ENCODE measurements around the gene PDCD1.

Gene PDCD1

GRCh38 chr2:241896746-241897201 lies 38.1 kb upstream of the PDCD1 start:
- TF ChIP-seq CTCF (IDR thresholded peaks at IDR 0.05): no peak

DNA sequence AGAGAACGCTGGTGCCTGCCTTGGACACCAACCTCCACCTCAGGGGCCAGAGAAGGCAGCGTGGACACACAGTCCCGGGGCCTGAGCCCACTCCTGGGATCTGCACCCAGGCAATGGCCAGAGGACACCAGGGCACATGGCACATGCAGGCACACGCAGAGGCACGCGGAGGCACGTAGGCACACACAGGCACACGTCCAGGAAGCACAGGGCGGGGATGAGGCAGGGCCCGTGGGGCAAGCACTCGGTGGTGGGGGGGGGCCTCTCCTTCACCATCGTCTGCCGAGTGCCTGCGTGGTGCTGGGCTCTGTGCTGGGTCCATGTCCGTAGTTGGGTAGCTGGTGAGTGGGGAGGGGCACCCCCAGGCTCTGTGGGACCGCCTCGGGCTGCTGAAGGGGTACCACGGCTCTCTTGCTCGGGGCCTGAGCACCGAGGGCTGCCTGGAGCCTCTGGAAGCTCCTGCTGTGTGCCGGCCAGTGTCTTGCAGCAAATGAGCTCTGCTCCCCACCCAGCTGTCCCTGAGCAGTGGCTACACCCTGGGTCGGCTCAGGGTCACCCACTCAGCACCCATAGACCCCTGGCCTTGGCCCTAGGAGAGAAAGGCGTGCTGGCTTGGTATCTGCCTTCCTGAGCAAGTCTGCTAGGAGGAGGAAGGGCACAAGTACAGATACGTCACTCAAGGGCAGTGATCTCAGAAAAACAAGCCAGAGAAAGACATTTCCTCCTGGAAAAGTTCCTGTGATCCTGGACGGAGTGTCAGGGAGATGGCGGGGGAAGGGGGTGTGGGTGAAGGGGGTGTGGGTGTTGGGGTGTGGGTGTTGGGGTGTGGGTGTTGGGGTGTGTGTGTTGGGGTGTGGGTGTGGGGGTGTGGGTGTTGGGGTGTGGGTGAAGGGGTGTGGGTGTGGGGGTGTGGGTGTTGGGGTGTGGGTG lies 37.3 kb upstream of the PDCD1 start:
- TF ChIP-seq CTCF (IDR thresholded peaks at IDR 0.05): no peak

- TF ChIP-seq CTCF (IDR thresholded peaks at IDR 0.05): no peak
Observed at GRCh38 chr2:241895427-241895711, 36.7 kb upstream of the PDCD1 start.

DNA sequence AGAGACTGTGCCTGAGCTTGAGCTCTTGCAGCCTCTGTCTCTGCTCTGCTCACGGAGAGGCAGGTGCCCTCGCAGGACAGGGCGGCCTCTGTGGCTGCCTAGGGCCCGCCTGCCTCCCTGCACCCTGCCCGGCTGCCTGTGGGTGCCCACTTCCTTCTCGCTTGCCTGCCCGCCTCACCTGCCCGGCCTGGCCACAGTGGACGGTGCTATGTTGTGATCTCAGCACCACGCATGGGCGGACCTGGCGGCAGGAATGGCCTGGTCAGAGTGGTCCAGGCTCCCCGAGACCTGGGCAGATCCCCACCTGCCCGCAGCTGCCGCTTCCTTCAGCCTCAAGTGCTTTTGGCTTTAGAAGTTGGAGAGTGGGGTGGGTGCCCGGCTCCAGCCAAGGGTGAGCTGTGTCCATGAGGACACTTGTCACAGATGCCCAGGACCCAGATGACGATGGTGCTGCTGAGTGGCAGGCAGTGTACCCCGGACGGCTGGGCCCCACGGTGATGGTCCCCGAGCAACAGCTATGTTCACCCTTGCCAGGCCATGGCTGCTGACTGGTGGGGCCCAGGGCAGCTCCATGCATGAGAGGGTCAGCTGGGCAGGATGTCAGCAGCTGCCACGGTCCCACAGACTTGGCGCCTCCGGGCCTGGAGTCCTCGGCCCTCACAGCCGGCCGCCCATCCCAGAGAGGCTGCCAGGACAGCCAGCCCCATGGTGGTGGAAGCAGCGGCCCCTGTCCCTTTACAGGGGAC lies 36.2 kb upstream of the PDCD1 start:
- TF ChIP-seq CTCF (IDR thresholded peaks at IDR 0.05): no peak

DNA sequence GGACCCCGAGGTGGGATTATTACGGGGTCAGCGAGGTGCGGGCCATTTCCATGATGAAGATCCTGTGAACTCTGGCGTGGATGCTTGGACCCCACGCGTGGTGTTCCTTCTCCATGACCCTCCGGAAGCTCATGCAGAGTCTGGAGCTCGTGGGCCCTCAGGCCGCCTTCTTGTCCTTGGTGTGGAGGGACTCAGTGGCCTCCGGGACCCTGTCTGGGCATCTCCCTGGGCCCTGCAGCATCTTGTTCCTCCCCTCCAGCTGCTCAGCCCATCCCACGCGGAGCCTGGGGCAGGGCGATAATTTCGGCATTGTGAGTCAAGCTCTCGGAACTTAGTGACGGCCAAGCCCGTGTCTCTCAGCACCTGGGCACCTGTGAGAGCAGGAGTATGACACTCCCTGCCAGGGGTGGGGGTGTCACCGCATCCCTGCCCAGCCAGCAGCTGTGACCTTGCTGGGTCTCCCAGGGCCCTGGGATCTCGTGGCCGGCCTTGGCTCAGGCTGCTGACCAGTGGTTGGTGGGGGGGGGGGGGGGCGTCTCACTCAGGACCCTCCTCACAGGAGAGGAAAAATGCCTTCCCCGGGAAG lies 35.5 kb upstream of the PDCD1 start:
- TF ChIP-seq CTCF (IDR thresholded peaks at IDR 0.05): no peak

DNA sequence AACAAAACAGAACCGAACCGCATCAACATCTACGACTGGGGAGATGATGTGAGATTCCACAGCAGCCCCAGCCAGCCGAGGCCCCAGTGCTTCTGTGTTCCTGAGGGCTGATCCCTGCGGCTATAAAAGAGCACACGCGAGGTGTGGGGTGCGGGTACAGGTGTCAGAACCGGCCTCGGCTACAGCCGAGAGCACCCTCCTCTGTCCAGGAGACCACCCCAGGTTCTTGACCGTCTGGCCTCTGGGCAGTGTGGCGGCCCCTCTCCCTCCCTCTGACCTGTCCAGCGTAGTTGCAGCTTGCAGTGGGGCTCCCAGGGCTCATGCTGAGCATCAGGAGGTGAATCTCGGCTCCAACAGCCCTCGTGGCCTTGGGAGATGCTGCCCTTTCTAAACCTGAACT lies 34.6 kb upstream of the PDCD1 start:
- TF ChIP-seq CTCF (IDR thresholded peaks at IDR 0.05): no peak

DNA sequence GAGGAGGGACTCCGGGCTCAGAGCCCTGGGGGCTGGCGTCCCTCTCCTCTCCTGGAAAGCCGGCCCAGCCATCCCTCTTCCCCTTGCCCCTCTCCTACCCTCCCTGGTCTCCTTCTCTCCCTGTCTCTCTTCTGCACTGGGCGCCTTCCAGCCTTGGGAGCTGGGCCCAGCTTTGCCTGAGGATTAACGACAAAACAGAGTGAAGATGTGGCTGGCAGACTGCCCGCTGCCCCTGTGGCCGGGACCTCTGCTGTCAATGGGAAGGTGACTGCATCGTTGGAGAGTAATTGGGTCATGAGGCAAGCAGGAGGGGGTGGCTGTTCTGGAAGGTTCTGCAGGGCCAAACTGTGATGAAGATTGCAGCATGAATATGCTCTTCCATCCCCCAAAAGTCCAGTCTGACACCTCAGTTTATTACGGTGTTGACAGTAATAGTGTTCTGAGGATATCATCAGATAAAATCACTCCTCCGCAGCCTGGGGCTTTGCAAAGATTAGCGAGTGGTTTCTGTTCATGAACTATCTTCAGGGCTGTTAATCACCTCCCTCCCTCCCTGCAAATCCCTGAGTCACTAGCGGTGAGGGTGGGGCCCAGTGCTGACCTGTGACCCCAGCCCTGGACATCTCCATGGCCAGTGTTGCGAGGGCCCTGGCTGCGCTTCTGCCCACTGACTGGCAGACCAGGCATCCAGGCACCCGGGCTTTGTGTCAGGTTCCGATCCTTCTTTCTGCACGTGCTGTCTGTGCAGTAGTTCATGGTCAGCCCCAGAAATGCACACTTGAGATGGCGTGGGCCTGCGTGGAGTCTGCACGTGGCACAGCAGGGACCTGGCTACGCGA lies 33.8 kb upstream of the PDCD1 start:
- TF ChIP-seq CTCF (IDR thresholded peaks at IDR 0.05): no peak
